ENCODE data around the gene USH2A.

DNA sequence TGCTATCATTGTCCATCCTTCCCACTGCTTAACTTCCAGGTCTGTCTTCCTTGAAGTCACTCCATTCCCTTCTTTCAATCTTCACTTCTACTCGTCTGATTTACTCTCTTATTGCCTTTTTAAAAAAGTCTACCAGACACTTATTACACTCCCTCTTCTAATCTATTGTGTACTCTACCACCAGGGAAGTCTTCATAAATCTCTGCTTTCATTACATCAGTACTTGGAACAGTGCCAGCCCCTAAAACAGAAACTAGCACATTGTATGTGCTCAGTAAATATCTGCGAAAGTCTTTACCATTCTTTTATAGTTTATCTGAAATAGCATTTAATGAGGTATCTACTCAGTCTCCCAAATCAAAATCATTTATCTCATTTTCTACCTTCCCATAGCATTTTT is 236.4 kb downstream of the USH2A start:
- TF ChIP-seq CTCF (IDR thresholded peaks at IDR 0.05) (no peak), POLR2A (IDR thresholded peaks at IDR 0.05) (no peak)
